Measurements from ENCODE around the gene DDX17. TPM values are rescaled to one million over a fixed set of nuclear protein-coding genes. Genes with fewer than 3 reads are reported as not detected.

DDX17 gene
- total and polyA plus RNA-seq, 9 of the 15 experiments (the other 6 are each of a cell fraction or from before 2014, with no cell fraction given), result 17.6 to 421 (median 189) TPM

- no peak for TF ChIP-seq NR3C1 (CRISPR knock-in tag; IDR thresholded peaks at IDR 0.05)
- peak; percentile 16; the same call in 1 of the 2 replicates for TF ChIP-seq CTBP1 (IDR thresholded peaks at IDR 0.05; ENCODE audit: borderline replicate concordance)
- no peak for TF ChIP-seq MTF1 (CRISPR knock-in tag; IDR thresholded peaks at IDR 0.05; ENCODE audit: borderline replicate concordance)
- no peak for TF ChIP-seq KDM1A (IDR thresholded peaks at IDR 0.05)
- TF ChIP-seq TRIM28 (IDR thresholded peaks at IDR 0.05), result no peak
- no peak for TF ChIP-seq LCOR (CRISPR knock-in tag; IDR thresholded peaks at IDR 0.05)
- no peak for TF ChIP-seq OTX1 (CRISPR knock-in tag; IDR thresholded peaks at IDR 0.05)
- peak; percentile 68; the same call in 1 of the 2 replicates for TF ChIP-seq PHF8 (IDR thresholded peaks at IDR 0.05; ENCODE audit: borderline replicate concordance, low read length)
- no peak for TF ChIP-seq ZNF76 (CRISPR knock-in tag; IDR thresholded peaks at IDR 0.05; ENCODE audit: borderline replicate concordance)
- no peak for TF ChIP-seq RAD21 (CRISPR knock-in tag; conservative IDR thresholded peaks at IDR 0.05 in 1 of 2, IDR thresholded peaks at IDR 0.05 in 1 of 2)
- no peak for TF ChIP-seq EHMT2 (IDR thresholded peaks at IDR 0.05)
- TF ChIP-seq GATAD2B (IDR thresholded peaks at IDR 0.05; ENCODE audit: borderline replicate concordance), result peak; percentile 72
- TF ChIP-seq KLF13 (tag; IDR thresholded peaks at IDR 0.05; ENCODE audit: borderline replicate concordance, low read depth), result no peak
- TF ChIP-seq PHF21A (IDR thresholded peaks at IDR 0.05; ENCODE audit: borderline replicate concordance, low read depth), result no peak
- no peak for TF ChIP-seq FOXJ2 (tag; IDR thresholded peaks at IDR 0.05)
- no peak for TF ChIP-seq HMG20A (CRISPR knock-in tag; conservative IDR thresholded peaks at IDR 0.05)
- TF ChIP-seq, protein P1, sequence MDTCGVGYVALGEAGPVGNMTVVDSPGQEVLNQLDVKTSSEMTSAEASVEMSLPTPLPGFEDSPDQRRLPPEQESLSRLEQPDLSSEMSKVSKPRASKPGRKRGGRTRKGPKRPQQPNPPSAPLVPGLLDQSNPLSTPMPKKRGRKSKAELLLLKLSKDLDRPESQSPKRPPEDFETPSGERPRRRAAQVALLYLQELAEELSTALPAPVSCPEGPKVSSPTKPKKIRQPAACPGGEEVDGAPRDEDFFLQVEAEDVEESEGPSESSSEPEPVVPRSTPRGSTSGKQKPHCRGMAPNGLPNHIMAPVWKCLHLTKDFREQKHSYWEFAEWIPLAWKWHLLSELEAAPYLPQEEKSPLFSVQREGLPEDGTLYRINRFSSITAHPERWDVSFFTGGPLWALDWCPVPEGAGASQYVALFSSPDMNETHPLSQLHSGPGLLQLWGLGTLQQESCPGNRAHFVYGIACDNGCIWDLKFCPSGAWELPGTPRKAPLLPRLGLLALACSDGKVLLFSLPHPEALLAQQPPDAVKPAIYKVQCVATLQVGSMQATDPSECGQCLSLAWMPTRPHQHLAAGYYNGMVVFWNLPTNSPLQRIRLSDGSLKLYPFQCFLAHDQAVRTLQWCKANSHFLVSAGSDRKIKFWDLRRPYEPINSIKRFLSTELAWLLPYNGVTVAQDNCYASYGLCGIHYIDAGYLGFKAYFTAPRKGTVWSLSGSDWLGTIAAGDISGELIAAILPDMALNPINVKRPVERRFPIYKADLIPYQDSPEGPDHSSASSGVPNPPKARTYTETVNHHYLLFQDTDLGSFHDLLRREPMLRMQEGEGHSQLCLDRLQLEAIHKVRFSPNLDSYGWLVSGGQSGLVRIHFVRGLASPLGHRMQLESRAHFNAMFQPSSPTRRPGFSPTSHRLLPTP (IDR thresholded peaks at IDR 0.05; ENCODE audit: borderline replicate concordance, extremely low read depth, insufficient read length), result no peak
- TF ChIP-seq PKNOX1 (IDR thresholded peaks at IDR 0.05), result no peak
- no peak for TF ChIP-seq HDAC1 (IDR thresholded peaks at IDR 0.05)
- TF ChIP-seq ZNF561 (CRISPR knock-in tag; conservative IDR thresholded peaks at IDR 0.05), result no peak
- TF ChIP-seq CREB5 (CRISPR knock-in tag; IDR thresholded peaks at IDR 0.05), result no peak
- no peak for TF ChIP-seq ZSCAN32 (CRISPR knock-in tag; IDR thresholded peaks at IDR 0.05)
These were observed 38.1 kb downstream of the DDX17 start, which contains the start of gene KDELR3 (continued) for GRCh38 chr22:38467904-38468442.
